HepG2 (cell line): ENCODE results near the gene CFAP61. TPM values are rescaled to one million over a fixed set of nuclear protein-coding genes. Genes with fewer than 3 reads are reported as not detected.

Source experiments
- BCL6 ChIP-seq: IDR thresholded peaks from 2 replicates; pipeline ENCODE4 v1.6.1; 2016; ENCODE audit warnings: missing genetic modification reagents, missing compliant biosample characterization
- BHLHE40 ChIP-seq: IDR thresholded peaks from 2 replicates; pipeline ENCODE4 v1.6.1; 2011; ENCODE audit warnings: low read length, improper control_type of control experiment
- DNMT1 ChIP-seq: sonication (generic); formaldehyde crosslinking; IDR thresholded peaks from 2 replicates; pipeline ENCODE4 v1.5.1; 2020; ENCODE audit warnings: mild to moderate bottlenecking, missing genetic modification reagents
- FLYWCH1 ChIP-seq: sonication (generic); formaldehyde crosslinking; IDR thresholded peaks from 2 replicates; pipeline ENCODE4 v1.8.1; 2023; ENCODE audit warnings: mild to moderate bottlenecking, missing genetic modification reagents
- FOSL1 ChIP-seq: sonication (generic); formaldehyde crosslinking; IDR thresholded peaks from 2 replicates; pipeline ENCODE4 v1.9.0; 2021; ENCODE audit warnings: missing genetic modification reagents, borderline replicate concordance
- GATAD2A ChIP-seq: IDR thresholded peaks from 2 replicates; pipeline ENCODE4 v1.6.1; 2016
- GTF2F1 ChIP-seq: fragments of 150-350 bp; IDR thresholded peaks from 2 replicates; pipeline ENCODE4 v1.6.1; 2014; ENCODE audit warnings: low read length
- HDAC6 ChIP-seq: fragments of 200-600 bp; sonication (generic); IDR thresholded peaks from 2 replicates; pipeline ENCODE4 v1.7.0; 2017; ENCODE audit warnings: mild to moderate bottlenecking, antibody characterized with exemption, low read length, low read depth
- IRF2 ChIP-seq: IDR thresholded peaks from 2 replicates; pipeline ENCODE4 v1.6.1; 2018; ENCODE audit warnings: missing genetic modification reagents, missing compliant biosample characterization
- NFE2L1 ChIP-seq: sonication (generic); formaldehyde crosslinking; IDR thresholded peaks from 2 replicates; pipeline ENCODE4 v1.4.0; 2020; ENCODE audit warnings: missing genetic modification reagents, mild to moderate bottlenecking, borderline replicate concordance
- RFXANK ChIP-seq: IDR thresholded peaks from 2 replicates; pipeline ENCODE4 v1.6.1; 2016
- SRSF1 ChIP-seq: fragments of 200-400 bp; formaldehyde crosslinking; optimal IDR thresholded peaks from 2 replicates; pipeline ENCODE3; 2017; ENCODE audit warnings: mild to moderate bottlenecking, low read depth, low read length, moderate library complexity
- YEATS4 ChIP-seq: sonication (generic); formaldehyde crosslinking; IDR thresholded peaks from 2 replicates; pipeline ENCODE4 v1.4.0; 2020; ENCODE audit warnings: missing genetic modification reagents, borderline replicate concordance
- ZBTB33 ChIP-seq: sonication (generic); formaldehyde crosslinking; IDR thresholded peaks from 2 replicates; pipeline ENCODE4 v1.4.0; 2020; ENCODE audit warnings: missing genetic modification reagents
- ZBTB38 ChIP-seq: sonication (generic); formaldehyde crosslinking; IDR thresholded peaks from 2 replicates; pipeline ENCODE4 v1.5.1; 2020; ENCODE audit warnings: mild to moderate bottlenecking, missing genetic modification reagents
- ZNF281 ChIP-seq: sonication (generic); formaldehyde crosslinking; IDR thresholded peaks from 2 replicates; pipeline ENCODE4 v1.4.0; 2020; ENCODE audit warnings: missing genetic modification reagents, borderline replicate concordance
- ZNF552 ChIP-seq: sonication (generic); formaldehyde crosslinking; IDR thresholded peaks from 2 replicates; pipeline ENCODE4 v1.9.0; 2022; ENCODE audit warnings: missing genetic modification reagents, mild to moderate bottlenecking, borderline replicate concordance
- ZNF678 ChIP-seq: sonication (generic); formaldehyde crosslinking; IDR thresholded peaks from 2 replicates; pipeline ENCODE4 v1.4.0; 2020; ENCODE audit warnings: mild to moderate bottlenecking, missing genetic modification reagents
- ZNF7 ChIP-seq: IDR thresholded peaks from 2 replicates; pipeline ENCODE4 v1.6.1; 2016; ENCODE audit warnings: missing biosample characterization, missing genetic modification reagents
- ZNF724P ChIP-seq: sonication (generic); formaldehyde crosslinking; IDR thresholded peaks from 2 replicates; pipeline ENCODE4 v1.8.0; 2022; ENCODE audit warnings: missing genetic modification reagents, borderline replicate concordance
- ZNF879 ChIP-seq: sonication (generic); formaldehyde crosslinking; IDR thresholded peaks from 2 replicates; pipeline ENCODE4 v1.8.1; 2023; ENCODE audit warnings: missing genetic modification reagents
- ZSCAN25 ChIP-seq: sonication (generic); formaldehyde crosslinking; IDR thresholded peaks from 2 replicates; pipeline ENCODE4 v1.8.0; 2022; ENCODE audit warnings: mild to moderate bottlenecking, missing genetic modification reagents
- polyA plus RNA-seq, 8 experiments: library from polyadenylated mRNA; depleted of rRNA in 3 of 8; stranded (reverse) in 7 of 8; unstranded in 1 of 8; fragments of >200 nt; fragmentation: Illumina TruSeq in 4 of 8; extraction: Trizol in 4 of 8; gene quantifications; 2 replicates each; pipeline versions ENCODE4 v1.2.1 to v1.2.3, GENCODE V29; 2011 to 2016; ENCODE audit warnings: low read depth in 4 of 8, missing spikeins in 1 of 8, mixed read lengths in 1 of 8; ENCODE audit not compliant: insufficient read depth in 1 of 8
- total RNA-seq, 5 experiments: library from RNA; depleted of rRNA; stranded (reverse); fragments of >200 nt; fragmentation: Illumina TruSeq; extraction: Trizol; gene quantifications; 2 replicates each; pipeline ENCODE4 v1.2.3, GENCODE V29; 2016; ENCODE audit warnings: low read depth in 1 of 5
- TF ChIP-seq, protein P1 (sequence below): IDR thresholded peaks from 2 replicates; pipeline ENCODE4 v1.6.1; 2016; ENCODE audit warnings: missing compliant biosample characterization, missing genetic modification reagents, borderline replicate concordance
- TF ChIP-seq, protein P2 (sequence below): sonication (generic); formaldehyde crosslinking; IDR thresholded peaks from 2 replicates; pipeline ENCODE4 v1.4.0; 2020; ENCODE audit warnings: missing genetic modification reagents

CFAP61 gene
- total and polyA plus RNA-seq, 2 of the 13 experiments (the other 11 are each of a cell fraction or from before 2014, with no cell fraction given): 0.27 TPM; not detected in 1

- TF ChIP-seq ZBTB33 (CRISPR knock-in tag) (0 out of 2 replicates have a peak, but pooled peaks have one; percentile 45), ZNF7 (CRISPR knock-in tag) (peak; percentile 73; the same call in 1 of the 2 replicates), NFE2L1 (CRISPR knock-in tag) (no peak), RFXANK (CRISPR knock-in tag) (no peak), YEATS4 (CRISPR knock-in tag) (0 out of 2 replicates have a peak, but pooled peaks have one; percentile 25), BHLHE40 (no peak), HDAC6 (no peak), IRF2 (CRISPR knock-in tag) (peak; percentile 42; the same call in 1 of the 2 replicates), GTF2F1 (no peak), BCL6 (no peak), ZNF724P (CRISPR knock-in tag) (no peak), ZNF281 (no peak), SRSF1 (no peak), ZBTB38 (peak; percentile 98), DNMT1 (CRISPR knock-in tag) (no peak), ZNF552 (CRISPR knock-in tag) (no peak), FOSL1 (CRISPR knock-in tag) (no peak), ZNF678 (CRISPR knock-in tag) (no peak), ZNF879 (CRISPR knock-in tag) (no peak), GATAD2A (CRISPR knock-in tag) (no peak), ZSCAN25 (CRISPR knock-in tag) (peak; percentile 79), FLYWCH1 (CRISPR knock-in tag) (no peak)
- TF ChIP-seq, protein P1, sequence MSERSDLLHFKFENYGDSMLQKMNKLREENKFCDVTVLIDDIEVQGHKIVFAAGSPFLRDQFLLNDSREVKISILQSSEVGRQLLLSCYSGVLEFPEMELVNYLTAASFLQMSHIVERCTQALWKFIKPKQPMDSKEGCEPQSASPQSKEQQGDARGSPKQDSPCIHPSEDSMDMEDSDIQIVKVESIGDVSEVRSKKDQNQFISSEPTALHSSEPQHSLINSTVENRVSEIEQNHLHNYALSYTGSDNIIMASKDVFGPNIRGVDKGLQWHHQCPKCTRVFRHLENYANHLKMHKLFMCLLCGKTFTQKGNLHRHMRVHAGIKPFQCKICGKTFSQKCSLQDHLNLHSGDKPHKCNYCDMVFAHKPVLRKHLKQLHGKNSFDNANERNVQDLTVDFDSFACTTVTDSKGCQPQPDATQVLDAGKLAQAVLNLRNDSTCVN (CRISPR knock-in tag): 0 out of 2 replicates have a peak, but pooled peaks have one; percentile 26
- TF ChIP-seq, protein P2, sequence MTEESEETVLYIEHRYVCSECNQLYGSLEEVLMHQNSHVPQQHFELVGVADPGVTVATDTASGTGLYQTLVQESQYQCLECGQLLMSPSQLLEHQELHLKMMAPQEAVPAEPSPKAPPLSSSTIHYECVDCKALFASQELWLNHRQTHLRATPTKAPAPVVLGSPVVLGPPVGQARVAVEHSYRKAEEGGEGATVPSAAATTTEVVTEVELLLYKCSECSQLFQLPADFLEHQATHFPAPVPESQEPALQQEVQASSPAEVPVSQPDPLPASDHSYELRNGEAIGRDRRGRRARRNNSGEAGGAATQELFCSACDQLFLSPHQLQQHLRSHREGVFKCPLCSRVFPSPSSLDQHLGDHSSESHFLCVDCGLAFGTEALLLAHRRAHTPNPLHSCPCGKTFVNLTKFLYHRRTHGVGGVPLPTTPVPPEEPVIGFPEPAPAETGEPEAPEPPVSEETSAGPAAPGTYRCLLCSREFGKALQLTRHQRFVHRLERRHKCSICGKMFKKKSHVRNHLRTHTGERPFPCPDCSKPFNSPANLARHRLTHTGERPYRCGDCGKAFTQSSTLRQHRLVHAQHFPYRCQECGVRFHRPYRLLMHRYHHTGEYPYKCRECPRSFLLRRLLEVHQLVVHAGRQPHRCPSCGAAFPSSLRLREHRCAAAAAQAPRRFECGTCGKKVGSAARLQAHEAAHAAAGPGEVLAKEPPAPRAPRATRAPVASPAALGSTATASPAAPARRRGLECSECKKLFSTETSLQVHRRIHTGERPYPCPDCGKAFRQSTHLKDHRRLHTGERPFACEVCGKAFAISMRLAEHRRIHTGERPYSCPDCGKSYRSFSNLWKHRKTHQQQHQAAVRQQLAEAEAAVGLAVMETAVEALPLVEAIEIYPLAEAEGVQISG (CRISPR knock-in tag): 0 out of 2 replicates have a peak, but pooled peaks have one; percentile 28
These were observed 42.5 kb upstream of the CFAP61 start (continued) for GRCh38 chr20:20009784-20010253.
